K562 (cell line): ENCODE results near the gene RPRD1B. TPM values are rescaled to one million over a fixed set of nuclear protein-coding genes. Genes with fewer than 3 reads are reported as not detected.

Source experiments
- ATAC-seq: fragments of 200-7000 bp; cut with Tn5 transposase; 3 replicates; pipeline ENCODE4 v1.9.1; 2020; ENCODE audit warnings: moderate library complexity
- BruUV-seq: library from RNA; stranded (reverse); fragments of 400-500 nt; replicated peaks from 2 replicates; lab custom pipeline; 2021; lab: Mats Ljungman, UMichigan
- CTCF ChIA-PET: fragments of 300-600 bp; formaldehyde crosslinking; extraction: SDS; loops from one replicate; lab custom pipeline; 2021; ENCODE audit warnings: low intra/inter-chr PET ratio; lab: Yijun Ruan, JAX
- POLR2A ChIA-PET: fragments of 300-600, 350-650 bp; sonication (Branson Sonifier 250); formaldehyde crosslinking; extraction: SDS; loops from one replicate; lab custom pipeline; 2021; ENCODE audit warnings: antibody characterized with exemption, inconsistent platforms; lab: Yijun Ruan, JAX
- DNase-seq, 4 experiments: peaks; one replicate each; pipeline versions ENCODE4 v3.0.0 to v3.0.0-alpha.2; 2011 to 2018; ENCODE audit warnings: low spot score in 3 of 4, mixed read lengths in 3 of 4; ENCODE audit errors: extremely low read depth in 1 of 4
- FAIRE-seq: peaks from 2 replicates; lab custom pipeline; 2011; peaks lifted over from hg19 to GRCh38; lab: Jason Lieb, UNC
- H2AFZ ChIP-seq: 2 replicates; pipeline ENCODE4 v1.6.0; 2011; ENCODE audit warnings: low read depth, low read length, control low read depth, inconsistent platforms
- H3K27ac ChIP-seq: fragments of 200-600 bp; 3 replicates; pipeline ENCODE4 v1.8.0; 2011; ENCODE audit warnings: low read depth, mild to moderate bottlenecking, control low read depth, inconsistent platforms, low read length, moderate library complexity, mixed read lengths; ENCODE audit errors: extremely low read depth
- H3K27me3 ChIP-seq, 2 experiments: fragments of 300-600 bp in 1 of 2; 2 replicates in 1 of 2; 3 replicates in 1 of 2; pipeline versions ENCODE4 v1.6.0 to v1.8.0; 2011; ENCODE audit warnings: inconsistent platforms in 2 of 2, low read length in 2 of 2, mild to moderate bottlenecking in 1 of 2, mixed read lengths in 1 of 2, moderate library complexity in 1 of 2; ENCODE audit not compliant: control insufficient read depth in 2 of 2, insufficient read depth in 2 of 2
- H3K36me3 ChIP-seq: fragments of 300-600 bp; 3 replicates; pipeline ENCODE4 v1.8.0; 2011; ENCODE audit warnings: mild to moderate bottlenecking, low read length, inconsistent platforms; ENCODE audit not compliant: control insufficient read depth, insufficient read depth
- H3K4me1 ChIP-seq, 2 experiments: fragments of 200-600 bp in 1 of 2; replicated peaks in 1 of 2; 2 replicates in 1 of 2; 3 replicates in 1 of 2; pipeline versions ENCODE4 v1.5.1 to v1.8.0; 2011; ENCODE audit warnings: inconsistent platforms in 2 of 2, low read length in 2 of 2, mild to moderate bottlenecking in 1 of 2, mixed read lengths in 1 of 2, moderate library complexity in 1 of 2; ENCODE audit not compliant: control insufficient read depth in 2 of 2, insufficient read depth in 2 of 2
- H3K4me2 ChIP-seq: 2 replicates; pipeline ENCODE4 v1.6.1; 2011; ENCODE audit warnings: low read length, control low read depth, inconsistent platforms, mixed read lengths; ENCODE audit not compliant: insufficient read depth
- H3K4me3 ChIP-seq: fragments of 200-600 bp; sonication (generic), shearing (Covaris generic); 2 replicates; pipeline ENCODE4 v1.5.1; 2016; ENCODE audit warnings: control low read depth, inconsistent platforms
- H3K79me2 ChIP-seq: fragments of 200-600 bp; 3 replicates; pipeline ENCODE4 v1.8.0; 2011; ENCODE audit warnings: low read length, inconsistent platforms; ENCODE audit not compliant: control insufficient read depth, insufficient read depth
- H3K9ac ChIP-seq, 2 experiments: 2 replicates each; pipeline versions ENCODE4 v1.6.0 to v1.6.1; 2011; ENCODE audit warnings: low read depth in 2 of 2, low read length in 2 of 2, control low read depth in 1 of 2, inconsistent platforms in 1 of 2, mild to moderate bottlenecking in 1 of 2, mixed read lengths in 1 of 2; ENCODE audit not compliant: insufficient read depth in 1 of 2
- H3K9me1 ChIP-seq: one replicate; pipeline ENCODE4 v1.6.0; 2011; ENCODE audit warnings: inconsistent platforms, mild to moderate bottlenecking, low read length, moderate library complexity; ENCODE audit not compliant: control insufficient read depth, insufficient read depth
- H3K9me3 ChIP-seq: replicated peaks from 2 replicates; pipeline ENCODE4 v1.5.1; 2011; ENCODE audit warnings: low read depth, low read length, inconsistent platforms; ENCODE audit not compliant: control insufficient read depth, insufficient read depth
- H4K20me1 ChIP-seq: replicated peaks from 2 replicates; pipeline ENCODE4 v1.6.1; 2011; ENCODE audit warnings: low read length, inconsistent platforms, mixed read lengths; ENCODE audit not compliant: control insufficient read depth, insufficient read depth
- DIDO1 ChIP-seq: fragments of 450-650 bp; IDR thresholded peaks from 2 replicates; pipeline ENCODE4 v1.6.1; 2016; ENCODE audit warnings: low read depth, missing biosample characterization, missing genetic modification characterization
- GTF2E2 ChIP-seq: fragments of 200-800 bp; sonication (Bioruptor generic); IDR thresholded peaks from 2 replicates; pipeline ENCODE4 v1.6.1; 2016; ENCODE audit warnings: missing genetic modification characterization, missing compliant biosample characterization
- JUN ChIP-seq, 2 experiments: sonication (generic) in 1 of 2; formaldehyde crosslinking in 1 of 2; IDR thresholded peaks; 2 replicates each; pipeline versions ENCODE4 v1.6.1 to v1.8.0; 2012 to 2022; ENCODE audit warnings: borderline replicate concordance in 2 of 2, mild to moderate bottlenecking in 2 of 2, improper control_type of control experiment in 1 of 2, low read depth in 1 of 2, low read length in 1 of 2, missing genetic modification reagents in 1 of 2
- MXD1 ChIP-seq: fragments of 250-450 bp; sonication (Bioruptor Pico); IDR thresholded peaks from 2 replicates; pipeline ENCODE4 v1.8.0; 2021; ENCODE audit warnings: borderline replicate concordance, mild to moderate bottlenecking, moderate library complexity; ENCODE audit not compliant: poor library complexity, severe bottlenecking
- NFIC ChIP-seq: fragments of 450-650 bp; IDR thresholded peaks from 2 replicates; pipeline ENCODE4 v1.6.1; 2017; ENCODE audit warnings: mild to moderate bottlenecking, inconsistent platforms
- NFYB ChIP-seq: IDR thresholded peaks from 2 replicates; pipeline ENCODE4 v1.6.1; 2011; ENCODE audit warnings: mild to moderate bottlenecking, moderate library complexity; ENCODE audit not compliant: insufficient read length; ENCODE audit errors: extremely low read depth
- PTRF ChIP-seq: fragments of 450-650 bp; IDR thresholded peaks from 2 replicates; pipeline ENCODE4 v1.6.1; 2016; ENCODE audit warnings: mild to moderate bottlenecking, missing genetic modification characterization, missing compliant biosample characterization
- ZNF436 ChIP-seq: fragments of 250-450, 450-650 bp; sonication (Bioruptor Pico); formaldehyde crosslinking; IDR thresholded peaks from 2 replicates; pipeline ENCODE4 v1.7.0; 2020; ENCODE audit warnings: mild to moderate bottlenecking
- WGBS: fragments of 100-300 bp; shearing (Covaris generic); methylation state at CpG from one replicate; pipeline ENCODE4 v1.1.6; 2016; ENCODE audit warnings: low coverage, mixed read lengths; ENCODE audit not compliant: insufficient coverage; ENCODE audit errors: missing lambda C conversion rate; 5-methylcytosine and 5-hydroxymethylcytosine counted together
- in situ Hi-C: fragments of 300-500 bp; cut with MboI; formaldehyde crosslinking; loops from 4 replicates; pipeline ENCODE4 v1.15.0; 2018; ENCODE audit warnings: inconsistent platforms, mixed read lengths
- intact Hi-C: fragments of 100-400 bp; cut with micrococcal nuclease; formaldehyde crosslinking; loops from 2 replicates; pipeline ENCODE4 v1.14.2; 2022
- polyA plus RNA-seq, 8 experiments: library from polyadenylated mRNA; depleted of rRNA in 4 of 8; stranded (reverse) in 5 of 8; unstranded in 3 of 8; fragments of >200 nt; fragmentation: Nextera tagmentation in 2 of 8; fragmentation: Illumina TruSeq in 1 of 8; extraction: Ambion mirVana in 2 of 8; extraction: Trizol in 1 of 8; gene quantifications; 2 replicates each; pipeline versions ENCODE4 v1.2.1 to v1.2.3, GENCODE V29; 2011 to 2014; ENCODE audit warnings: inconsistent platforms in 1 of 8, missing spikeins in 1 of 8
- total RNA-seq, 7 experiments: library from RNA; depleted of rRNA in 6 of 7; stranded (reverse); fragments of >200 nt in 6 of 7; fragmentation: Illumina TruSeq in 2 of 7; extraction: Trizol in 2 of 7; gene quantifications; 2 replicates each; pipeline versions ENCODE4 v1.2.1 to v1.2.3, GENCODE V29; 2011 to 2021; ENCODE audit warnings: low replicate concordance in 1 of 7

Gene RPRD1B
- total and polyA plus RNA-seq, 9 of the 15 experiments (the other 6 are each of a cell fraction or from before 2014, with no cell fraction given) = 5.5 to 43.0 (median 24.4) TPM

DNA sequence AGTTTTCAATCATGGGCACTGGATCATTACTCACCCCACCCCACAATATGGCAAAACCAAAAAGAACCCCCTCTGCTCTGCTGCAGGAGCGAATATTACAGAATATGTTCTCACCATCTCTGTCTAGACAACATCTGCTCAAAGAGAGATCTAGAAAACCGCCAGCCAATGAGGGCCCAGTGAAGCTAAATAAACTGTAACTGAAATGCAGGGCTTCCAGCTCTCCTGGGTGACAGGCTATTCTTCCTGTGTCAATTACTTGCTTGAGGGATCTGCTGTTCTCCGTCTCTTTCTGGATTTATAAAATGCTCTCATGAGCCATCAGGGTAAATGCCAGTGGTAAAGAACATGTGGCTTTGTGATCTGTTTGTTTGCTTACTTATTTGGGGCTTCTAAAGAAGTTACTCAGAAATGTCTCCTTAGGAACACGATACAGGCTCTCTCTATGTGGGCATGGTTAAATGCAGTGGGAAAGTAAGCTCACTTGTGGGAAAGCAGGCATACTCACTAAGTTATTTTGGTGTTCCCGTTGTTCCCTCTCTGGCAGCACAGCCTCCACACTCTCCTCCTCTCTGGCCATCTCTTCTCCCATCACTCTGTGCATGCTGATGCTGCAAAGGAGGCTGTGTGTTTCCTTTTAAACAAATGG lies 45.1 kb upstream of the RPRD1B start:
- Histone ChIP-seq H3K9me1 (peaks cover 9% of the 10 kb centered on the region), H3K36me3 (peaks cover 91% of the 10 kb centered on the region), H2AFZ (no peak overlapping the region), H3K4me2 (no peak overlapping the region), H3K9ac (0 out of 4 replicates have a peak overlapping the region, but pooled peaks of 1 of the 2 experiments have one; percentile 47), H3K9me3 (no peaks in the 10 kb centered on the region), H3K27ac (no peak overlapping the region), H4K20me1 (peaks cover 17% of the 10 kb centered on the region), H3K27me3 (no peaks in the 10 kb centered on the region), H3K79me2 (no peaks in the 10 kb centered on the region), H3K4me1 (peaks cover 8 to 10% of the 10 kb centered on the region in 2 experiments; a peak in 3 of 5 replicates), H3K4me3 (no peak overlapping the region)
- 87% methylated on average over 5 of the region's 5 CpGs for WGBS
- in situ Hi-C loops = no loop called here
- DNase-seq (no peak), ATAC-seq (no peak), FAIRE-seq (no peak)
- peak; percentile 28 for TF ChIP-seq NFYB
- TF ChIP-seq GTF2E2 (tag) = no peak
- no peak for TF ChIP-seq PTRF (tag)
- ChIA-PET POLR2A (interaction anchor here (1.2 kb wide), 1 partner anchor 10 kb away, joined by 4 read pairs; no protein-coding TSS in a partner anchor), CTCF (no interaction called here)
- intact Hi-C loops = no loop called here
- BruUV-seq = no TSS peak

DNA sequence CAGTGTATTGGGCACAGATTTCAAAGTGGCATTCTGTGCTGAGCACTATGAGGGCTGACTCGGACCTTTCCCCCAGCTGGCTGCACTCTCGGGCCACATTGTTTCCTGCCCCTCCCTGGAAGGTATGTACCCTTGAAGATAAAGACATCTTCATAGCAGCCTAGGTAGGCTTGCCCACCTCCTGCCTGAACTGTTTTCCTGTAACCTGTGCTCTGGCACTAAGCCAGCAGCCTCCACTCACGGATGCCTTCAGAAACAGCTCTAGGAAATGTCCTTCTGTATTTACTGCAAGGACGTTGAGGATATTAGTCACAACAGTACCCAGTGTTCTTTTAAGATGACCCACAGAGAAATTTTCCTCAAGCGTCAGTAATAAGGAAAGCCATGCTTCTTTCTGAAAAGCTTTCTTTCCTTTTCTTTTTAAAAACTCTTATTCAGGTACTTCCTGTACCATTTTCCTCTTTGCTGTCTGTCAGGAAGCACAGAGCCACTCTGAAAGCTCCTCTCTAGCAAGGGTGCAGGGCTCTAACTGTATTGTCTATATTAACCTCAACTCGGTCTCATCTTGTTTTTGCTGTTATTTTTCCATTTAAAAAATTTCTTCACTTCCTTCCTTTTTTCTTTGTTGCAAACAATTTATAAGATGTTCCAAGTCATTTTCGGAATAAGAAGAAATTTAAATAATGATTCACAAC lies 43.8 kb upstream of the RPRD1B start:
- peaks cover 8 to 10% of the 10 kb centered on the region in 2 experiments; a peak in 3 of 5 replicates for H3K4me1 ChIP-seq
- POLR2A ChIA-PET = no interaction called here
- ATAC-seq (no peak), DNase-seq (no peak), FAIRE-seq (no peak)
- no peak overlapping the region for H3K4me2 ChIP-seq
- H2AFZ ChIP-seq = no peak overlapping the region
- H3K9ac ChIP-seq = no peak overlapping the region
- H3K79me2 ChIP-seq = no peaks in the 10 kb centered on the region
- no TSS peak for BruUV-seq
- intact Hi-C loops = loop anchor here (10.0 kb wide), 1 partner anchor 335 kb away; no protein-coding TSS in a partner anchor
- H3K9me1 ChIP-seq = peaks cover 9% of the 10 kb centered on the region
- in situ Hi-C loops = no loop called here
- TF ChIP-seq MXD1 (CRISPR knock-in tag) = no peak
- no peak for TF ChIP-seq DIDO1
- peak; percentile 74 for TF ChIP-seq NFIC
- no peak for TF ChIP-seq JUN (IDR thresholded peaks at IDR 0.05; ENCODE audit: borderline replicate concordance, low read depth, low read length)
- no peak for TF ChIP-seq JUN (CRISPR knock-in tag; IDR thresholded peaks at IDR 0.05; ENCODE audit: borderline replicate concordance)
- no peak for TF ChIP-seq ZNF436 (CRISPR knock-in tag)
- 84% methylated on average over 7 of the region's 7 CpGs for WGBS
- no peak overlapping the region for H3K4me3 ChIP-seq
- peaks cover 20% of the 10 kb centered on the region for H4K20me1 ChIP-seq
- H3K9me3 ChIP-seq = no peaks in the 10 kb centered on the region
- peaks cover 91% of the 10 kb centered on the region for H3K36me3 ChIP-seq
- H3K27me3 ChIP-seq = no peaks in the 10 kb centered on the region
- H3K27ac ChIP-seq = no peak overlapping the region
- CTCF ChIA-PET = no interaction called here
